ENCODE data around the gene TOLLIP. TPM values are rescaled to one million over a fixed set of nuclear protein-coding genes. Genes with fewer than 3 reads are reported as not detected.

TOLLIP gene
- total RNA-seq, 1 experiment from 2014 or later, result 32.3 TPM

DNA sequence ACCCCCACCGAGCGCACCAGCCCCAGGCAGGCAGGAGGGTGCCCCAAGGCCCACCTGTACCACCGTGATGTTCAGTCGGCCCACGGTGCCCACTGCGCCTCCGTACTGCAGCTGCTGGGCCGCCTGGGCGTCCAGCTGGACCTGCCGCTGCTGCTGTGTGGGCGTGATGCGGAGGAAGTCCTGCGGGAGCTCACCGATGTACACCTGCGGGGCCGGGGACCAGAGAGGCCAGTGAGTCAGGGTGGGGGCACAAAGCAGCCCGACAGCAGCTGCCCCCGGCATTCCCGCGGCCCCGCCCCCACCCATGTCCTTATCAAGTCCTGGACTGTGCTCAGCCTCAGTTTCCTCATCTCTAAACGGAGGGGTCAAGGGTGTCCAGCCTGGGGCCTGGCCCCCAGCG, 13.8 kb downstream of the TOLLIP start:
- Histone ChIP-seq H4K8ac (replicated peaks; ENCODE audit: insufficient read length, low read depth, low read length) (no peak overlapping the region), H3K9ac (ENCODE audit: extremely low read depth, insufficient read length, low read length) (no peak overlapping the region), H2BK120ac (ENCODE audit: low read depth, low read length, poor library complexity, severe bottlenecking) (no peak overlapping the region), H4K5ac (ENCODE audit: insufficient read length, low read depth, low read length) (no peak overlapping the region), H3K79me2 (ENCODE audit: insufficient read depth, low read length) (no peaks in the 10 kb centered on the region), H2AFZ (ENCODE audit: low read length) (no peak overlapping the region), H4K91ac (ENCODE audit: insufficient read length, low read depth, low read length) (no peak overlapping the region), H3K4ac (ENCODE audit: low read depth, low read length) (no peak overlapping the region), H2AK5ac (ENCODE audit: insufficient read length, low read length) (no peak overlapping the region), H3K23me2 (ENCODE audit: insufficient read length, low read depth, low read length, poor library complexity, severe bottlenecking) (no peaks in the 10 kb centered on the region), H2BK20ac (ENCODE audit: low read depth, low read length, poor library complexity, severe bottlenecking) (no peak overlapping the region), H3K4me1 (ENCODE audit: insufficient read depth, low read length) (no peaks in the 10 kb centered on the region), H3K56ac (ENCODE audit: insufficient read length, low read depth, low read length) (no peak overlapping the region), H3K9me3 (ENCODE audit: control insufficient read depth, low read depth, low read length) (no peaks in the 10 kb centered on the region), H4K20me1 (ENCODE audit: control insufficient read depth, insufficient read depth, insufficient read length) (no peaks in the 10 kb centered on the region), H2BK12ac (ENCODE audit: insufficient read length, low read depth, low read length) (no peak overlapping the region), H3T11ph (ENCODE audit: low read length) (no peak overlapping the region), H3K4me2 (ENCODE audit: insufficient read depth, insufficient read length, low read length) (no peak overlapping the region), H2BK15ac (ENCODE audit: low read depth, low read length) (no peak overlapping the region), H2BK5ac (ENCODE audit: insufficient read length, low read length) (no peak overlapping the region), H3K79me1 (ENCODE audit: insufficient read depth, low read depth, low read length, poor library complexity, severe bottlenecking) (peaks cover 6% of the 10 kb centered on the region), H3K14ac (ENCODE audit: insufficient read depth, low read length) (no peak overlapping the region), H3K18ac (ENCODE audit: insufficient read length, low read depth, low read length) (no peak overlapping the region), H3K27ac (ENCODE audit: insufficient read length, low read depth, low read length) (no peak overlapping the region), H3K27me3 (ENCODE audit: insufficient read depth, low read length) (no peaks in the 10 kb centered on the region), H3K23ac (ENCODE audit: insufficient read length, low read depth, low read length) (no peak overlapping the region)
- no peak for TF ChIP-seq CTCF (conservative IDR thresholded peaks at IDR 0.05)
- DNase-seq, result no peak
- H3K4me1 Mint-ChIP-seq, result peaks cover 11 to 17% of the 10 kb centered on the region in 2 experiments
- H3K27me3 Mint-ChIP-seq (ENCODE audit: low read depth), result no peaks in the 10 kb centered on the region
- H3K27ac Mint-ChIP-seq, result no peak overlapping the region
- H3K36me3 Mint-ChIP-seq (ENCODE audit: insufficient read depth in 1 of 3, low read depth in 3 of 3), result peaks cover 3 to 21% (median 5%) of the 10 kb centered on the region in 3 experiments; a peak in 5 of 7 replicates
- H3K9me3 Mint-ChIP-seq, result no peaks in the 10 kb centered on the region
- H3K4me3 Mint-ChIP-seq, result no peak overlapping the region
- WGBS (ENCODE audit: extremely low coverage, insufficient read length, low lambda C conversion rate), result no CpG with 5 or more reads among the region's 23 CpGs

Data from H9 (cell line).